ENCODE data around the gene GP9.

- TF ChIP-seq CTCF (conservative IDR thresholded peaks at IDR 0.05 in 1 of 2, IDR thresholded peaks at IDR 0.05 in 1 of 2; ENCODE audit: low read depth in 1 of 2, low read length in 2 of 2), result no peak
- TF ChIP-seq EZH2 (IDR thresholded peaks at IDR 0.05; ENCODE audit: low read length, missing control alignments), result no peak
Measured at GRCh38 chr3:129101370-129102138, 41.0 kb downstream of the GP9 start.

Measured in fibroblast of lung (primary cell).